OCI-LY3 (cell line): Measurements from ENCODE around the gene LCK.

Experiments
- EZH2phosphoT487 ChIP-seq: fragments of 200-600 bp; shearing (Covaris generic); IDR thresholded peaks from 2 replicates; pipeline ENCODE4 v1.6.1; 2018; ENCODE audit warnings: antibody characterized with exemption, mixed run types, low read depth
- TF ChIP-seq, protein P1 (sequence below): fragments of 200-600, 300-600 bp; sonication (generic); IDR thresholded peaks from 2 replicates; pipeline ENCODE4 v1.5.1; 2014; ENCODE audit warnings: antibody characterized with exemption, low read length, low read depth

DNA sequence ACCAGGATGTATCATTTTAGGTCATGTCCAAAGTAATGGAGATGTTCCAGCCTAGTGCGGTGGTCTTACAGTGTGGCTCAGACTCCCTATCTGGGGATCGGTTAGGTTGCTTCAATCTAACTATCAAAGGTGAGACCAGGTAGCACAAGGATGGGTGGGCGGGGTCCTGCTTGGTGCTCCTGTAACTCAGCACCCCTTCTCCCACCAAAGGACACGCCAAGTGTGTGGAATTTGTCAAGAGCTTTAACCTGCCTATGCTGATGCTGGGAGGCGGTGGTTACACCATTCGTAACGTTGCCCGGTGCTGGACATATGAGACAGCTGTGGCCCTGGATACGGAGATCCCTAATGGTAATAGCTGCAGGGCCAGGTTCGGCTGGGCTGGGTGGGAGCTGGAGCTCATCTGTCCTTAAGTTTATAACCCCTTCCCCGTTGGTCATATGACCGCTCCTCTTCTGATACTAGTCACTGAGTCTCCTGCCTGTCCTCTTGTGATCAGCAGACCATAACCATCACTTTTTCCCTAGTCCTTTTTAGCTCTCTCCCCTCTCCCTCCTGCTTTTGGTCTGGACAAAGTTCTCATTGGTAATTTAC, 79.6 kb downstream of the LCK start:
- TF ChIP-seq, protein P1, sequence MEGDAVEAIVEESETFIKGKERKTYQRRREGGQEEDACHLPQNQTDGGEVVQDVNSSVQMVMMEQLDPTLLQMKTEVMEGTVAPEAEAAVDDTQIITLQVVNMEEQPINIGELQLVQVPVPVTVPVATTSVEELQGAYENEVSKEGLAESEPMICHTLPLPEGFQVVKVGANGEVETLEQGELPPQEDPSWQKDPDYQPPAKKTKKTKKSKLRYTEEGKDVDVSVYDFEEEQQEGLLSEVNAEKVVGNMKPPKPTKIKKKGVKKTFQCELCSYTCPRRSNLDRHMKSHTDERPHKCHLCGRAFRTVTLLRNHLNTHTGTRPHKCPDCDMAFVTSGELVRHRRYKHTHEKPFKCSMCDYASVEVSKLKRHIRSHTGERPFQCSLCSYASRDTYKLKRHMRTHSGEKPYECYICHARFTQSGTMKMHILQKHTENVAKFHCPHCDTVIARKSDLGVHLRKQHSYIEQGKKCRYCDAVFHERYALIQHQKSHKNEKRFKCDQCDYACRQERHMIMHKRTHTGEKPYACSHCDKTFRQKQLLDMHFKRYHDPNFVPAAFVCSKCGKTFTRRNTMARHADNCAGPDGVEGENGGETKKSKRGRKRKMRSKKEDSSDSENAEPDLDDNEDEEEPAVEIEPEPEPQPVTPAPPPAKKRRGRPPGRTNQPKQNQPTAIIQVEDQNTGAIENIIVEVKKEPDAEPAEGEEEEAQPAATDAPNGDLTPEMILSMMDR = no peak
- TF ChIP-seq EZH2phosphoT487 = no peak
